ENCODE measurements around the gene INSYN2B. TPM values are rescaled to one million over a fixed set of nuclear protein-coding genes. Genes with fewer than 3 reads are reported as not detected.

INSYN2B gene
- total and polyA plus RNA-seq, 11 donors = 0.12 to 0.59 (median 0.17) TPM; not detected in 6

- no peak for TF ChIP-seq CTCF (IDR thresholded peaks at IDR 0.05)
- no peak for TF ChIP-seq POLR2A (IDR thresholded peaks at IDR 0.05)
- Histone ChIP-seq H3K4me3 (no peak overlapping the region), H3K36me3 (peaks cover 0 to 20% (median 0%) of the 10 kb centered on the region in 9 donors), H3K27me3 (no peaks in the 10 kb centered on the region), H3K4me1 (no peaks in the 10 kb centered on the region), H3K27ac (no peak overlapping the region), H3K9me3 (peaks cover 0 to 21% (median 11%) of the 10 kb centered on the region in 12 donors)
- intact Hi-C loops (cut with DNase I) = no loop called here
- 59 to 76% (median 61%) methylated on average over 3 of the region's 3 CpGs for WGBS, 4 donors
- ATAC-seq (no peak), DNase-seq (no peak)
Observed at GRCh38 chr5:169848271-169848670, 132.0 kb downstream of the INSYN2B start.

- Histone ChIP-seq H3K4me1 (no peaks in the 10 kb centered on the region), H3K27ac (no peak overlapping the region), H3K27me3 (no peaks in the 10 kb centered on the region), H3K9me3 (peaks cover 0 to 21% (median 11%) of the 10 kb centered on the region in 12 donors), H3K4me3 (no peak overlapping the region), H3K36me3 (peaks cover 0 to 23% (median 0%) of the 10 kb centered on the region in 9 donors)
- no peak for DNase-seq
- ATAC-seq = peak in 1 of 4 donors; percentile 53
- no peak for TF ChIP-seq CTCF (IDR thresholded peaks at IDR 0.05)
- no peak for TF ChIP-seq POLR2A (IDR thresholded peaks at IDR 0.05)
- WGBS, 4 donors = 76 to 82% (median 79%) methylated on average over 1 of the region's 1 CpG
- intact Hi-C loops (cut with DNase I) = no loop called here
Observed at GRCh38 chr5:169847519-169847918, 132.8 kb downstream of the INSYN2B start.

GRCh38 chr5:169842699-169843098, 137.6 kb downstream of the INSYN2B start:
- ATAC-seq (no peak), DNase-seq (no peak)
- intact Hi-C loops (cut with DNase I) = no loop called here
- Histone ChIP-seq H3K27me3 (no peaks in the 10 kb centered on the region), H3K4me3 (no peak overlapping the region), H3K9me3 (no peaks in the 10 kb centered on the region), H3K4me1 (peaks cover 0 to 3% (median 0%) of the 10 kb centered on the region in 12 donors), H3K27ac (no peak overlapping the region), H3K36me3 (peaks cover 0 to 37% (median 0%) of the 10 kb centered on the region in 9 donors)
- TF ChIP-seq CTCF (IDR thresholded peaks at IDR 0.05) (no peak), POLR2A (IDR thresholded peaks at IDR 0.05) (no peak)

- H3K36me3 ChIP-seq = peaks cover 0 to 31% (median 0%) of the 10 kb centered on the region in 9 donors
- no peak overlapping the region for H3K4me3 ChIP-seq
- intact Hi-C loops (cut with DNase I) = no loop called here
- 85 to 97% (median 89%) methylated on average over 3 of the region's 3 CpGs for WGBS, 4 donors
- H3K27me3 ChIP-seq = peaks cover 0 to 6% (median 0%) of the 10 kb centered on the region in 9 donors
- no peak overlapping the region for H3K27ac ChIP-seq
- peaks cover 0 to 8% (median 0%) of the 10 kb centered on the region in 12 donors for H3K4me1 ChIP-seq
- ATAC-seq (no peak), DNase-seq (no peak)
- no peak for TF ChIP-seq POLR2A (IDR thresholded peaks at IDR 0.05)
- no peak for TF ChIP-seq CTCF (IDR thresholded peaks at IDR 0.05)
- H3K9me3 ChIP-seq = no peaks in the 10 kb centered on the region
Observed at GRCh38 chr5:169840405-169840804, 139.9 kb downstream of the INSYN2B start.

Data from heart left ventricle (tissue), 16 donors.